CD14-positive monocyte (primary cell): ENCODE results near the gene NEMF. TPM values are rescaled to one million over a fixed set of nuclear protein-coding genes. Genes with fewer than 3 reads are reported as not detected.

Experiments used
- DNase-seq, 3 donors: peaks; one replicate each; pipeline ENCODE4 v3.0.0-alpha.2; 2011 to 2022
- H2AFZ ChIP-seq: 2 replicates; pipeline ENCODE4 v1.6.0; 2012; ENCODE audit warnings: mild to moderate bottlenecking, low read depth, low read length, inconsistent platforms; ENCODE audit not compliant: insufficient read depth, poor library complexity, severe bottlenecking
- H3K27ac ChIP-seq, 2 donors: 1 replicate in 1 of 2; 2 replicates in 1 of 2; pipeline ENCODE4 v1.5.1; 2012 to 2013; ENCODE audit warnings: low read length in 2 of 2, control low read depth in 1 of 2, inconsistent platforms in 1 of 2, low read depth in 1 of 2, mild to moderate bottlenecking in 1 of 2
- H3K27me3 ChIP-seq, 2 donors: one replicate each; pipeline versions ENCODE4 v1.6.0 to v1.6.1; 2011 to 2013; ENCODE audit warnings: low read length in 2 of 2; ENCODE audit not compliant: control insufficient read depth in 2 of 2, insufficient read depth in 2 of 2
- H3K36me3 ChIP-seq, 2 donors: replicated peaks in 1 of 2; 1 replicate in 1 of 2; 2 replicates in 1 of 2; pipeline versions ENCODE4 v1.5.1 to v1.6.1; 2012 to 2013; ENCODE audit warnings: low read length in 2 of 2, control low read depth in 1 of 2, inconsistent platforms in 1 of 2, mild to moderate bottlenecking in 1 of 2; ENCODE audit not compliant: insufficient read depth in 2 of 2, control insufficient read depth in 1 of 2
- H3K4me1 ChIP-seq, 2 donors: 1 replicate in 1 of 2; 2 replicates in 1 of 2; pipeline versions ENCODE4 v1.5.1 to v1.6.1; 2012 to 2013; ENCODE audit warnings: low read length in 2 of 2, control low read depth in 1 of 2, inconsistent platforms in 1 of 2, mild to moderate bottlenecking in 1 of 2, moderate library complexity in 1 of 2; ENCODE audit not compliant: insufficient read depth in 2 of 2, control insufficient read depth in 1 of 2
- H3K4me2 ChIP-seq: replicated peaks from 2 replicates; pipeline ENCODE3; 2012; ENCODE audit warnings: low read length, moderate library complexity, mild to moderate bottlenecking; ENCODE audit not compliant: poor library complexity, severe bottlenecking; ENCODE audit errors: extremely low read depth
- H3K4me3 ChIP-seq, 3 experiments: fragments of 200-600 bp in 1 of 3; sonication (generic) in 1 of 3; replicated peaks in 1 of 3; 1 replicate in 2 of 3; 2 replicates in 1 of 3; pipeline ENCODE4 v1.5.1; 2011 to 2013; ENCODE audit warnings: low read length in 3 of 3, mild to moderate bottlenecking in 3 of 3, control low read depth in 2 of 3, low read depth in 2 of 3, inconsistent platforms in 1 of 3, moderate library complexity in 1 of 3
- H3K79me2 ChIP-seq: 2 replicates; pipeline ENCODE4 v1.6.0; 2012; ENCODE audit warnings: mild to moderate bottlenecking, control low read depth, inconsistent platforms, low read length, moderate library complexity; ENCODE audit not compliant: insufficient read depth
- H3K9ac ChIP-seq: 2 replicates; pipeline ENCODE4 v1.6.0; 2017; ENCODE audit warnings: low read length, mild to moderate bottlenecking; ENCODE audit not compliant: insufficient read depth, poor library complexity, severe bottlenecking
- H3K9me3 ChIP-seq, 2 donors: replicated peaks in 1 of 2; 1 replicate in 1 of 2; 2 replicates in 1 of 2; pipeline versions ENCODE4 v1.5.1 to v1.6.1; 2012 to 2013; ENCODE audit warnings: low read length in 2 of 2, control low read depth in 1 of 2; ENCODE audit not compliant: control insufficient read depth in 1 of 2, insufficient read depth in 1 of 2
- H4K20me1 ChIP-seq: 2 replicates; pipeline ENCODE4 v1.6.0; 2012; ENCODE audit warnings: mild to moderate bottlenecking, low read length, control low read depth, moderate library complexity; ENCODE audit not compliant: insufficient read depth
- H3K27ac Mint-ChIP-seq, 7 donors: one replicate each; pipeline ENCODE4 v1.8.0; 2020; ENCODE audit warnings: mild to moderate bottlenecking in 7 of 7, mixed read lengths in 7 of 7, moderate library complexity in 6 of 7, inconsistent platforms in 2 of 7
- H3K27me3 Mint-ChIP-seq, 3 donors: one replicate each; pipeline ENCODE4 v1.8.0; 2021 to 2022; ENCODE audit warnings: low read depth in 3 of 3, mild to moderate bottlenecking in 3 of 3, mixed read lengths in 3 of 3, moderate library complexity in 3 of 3, inconsistent platforms in 1 of 3
- H3K36me3 Mint-ChIP-seq, 2 donors: one replicate each; pipeline ENCODE4 v1.8.0; 2020; ENCODE audit warnings: mixed read lengths in 2 of 2, inconsistent platforms in 1 of 2, mild to moderate bottlenecking in 1 of 2
- H3K4me1 Mint-ChIP-seq: one replicate; pipeline ENCODE4 v1.8.0; 2020; ENCODE audit warnings: mild to moderate bottlenecking, mixed read lengths
- H3K4me3 Mint-ChIP-seq, 2 donors: one replicate each; pipeline ENCODE4 v1.8.0; 2020; ENCODE audit warnings: mild to moderate bottlenecking in 2 of 2, mixed read lengths in 2 of 2, moderate library complexity in 1 of 2
- H3K9me3 Mint-ChIP-seq, 7 donors: one replicate each; pipeline ENCODE4 v1.8.0; 2020 to 2022; ENCODE audit warnings: mixed read lengths in 7 of 7, mild to moderate bottlenecking in 6 of 7, moderate library complexity in 6 of 7, inconsistent platforms in 2 of 7
- WGBS: methylation state at CpG from one replicate; pipeline ENCODE4 v1.1.5; 2013; ENCODE audit warnings: missing lambda C conversion rate; ENCODE audit not compliant: insufficient coverage; 5-methylcytosine and 5-hydroxymethylcytosine counted together
- intact Hi-C, 2 donors: fragments of 100-400 bp; cut with micrococcal nuclease; formaldehyde crosslinking; loops; one replicate each; pipeline versions ENCODE4 v1.15.0 to v1.15.1; 2023
- polyA plus RNA-seq, 3 donors: library from polyadenylated mRNA; depleted of rRNA in 1 of 3; unstranded in 2 of 3; stranded (reverse) in 1 of 3; fragments of 300-500 nt in 2 of 3; fragments of >200 nt in 1 of 3; fragmentation: Illumina TruSeq in 2 of 3; gene quantifications; 1 replicate in 2 of 3; 2 replicates in 1 of 3; pipeline ENCODE4 v1.2.3, GENCODE V29; 2012 to 2021
- TF ChIP-seq, protein P1 (sequence below): fragments of 200-600 bp; IDR thresholded peaks from one replicate; pipeline ENCODE4 v1.8.0; 2022; ENCODE audit warnings: antibody characterized with exemption, mild to moderate bottlenecking

The NEMF gene
- polyA plus RNA-seq, 3 donors: 18.3 to 27.6 (median 22.2) TPM

DNA sequence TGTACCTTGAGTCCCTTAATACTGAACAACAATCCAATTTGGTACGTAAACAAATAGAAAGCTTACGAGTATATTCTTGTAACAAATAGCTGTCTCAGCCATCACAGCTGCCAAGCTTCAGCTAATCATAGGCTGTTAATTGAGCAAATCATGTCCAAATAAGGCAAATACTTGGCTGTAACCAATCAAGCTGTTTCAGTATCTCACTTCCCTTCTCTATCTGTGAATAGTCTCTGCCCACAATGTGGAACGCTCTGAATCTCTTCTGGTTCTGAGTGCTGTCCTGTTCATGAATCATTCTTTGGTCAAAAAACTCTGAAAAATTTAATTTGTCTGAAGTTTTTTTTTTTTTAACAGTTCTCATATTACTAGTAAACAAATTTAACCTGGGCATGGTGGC, 5.8 kb upstream of the NEMF start:
- peak in 1 of 3 donors; percentile 14 for DNase-seq
- Mint-ChIP-seq H3K36me3 (no peaks in the 10 kb centered on the region), H3K4me1 (peaks cover 28% of the 10 kb centered on the region), H3K4me3 (no peak overlapping the region), H3K27ac (peak overlapping the region in 1 of 7 donors; percentile 54), H3K9me3 (peaks cover 0 to 7% (median 3%) of the 10 kb centered on the region in 7 donors), H3K27me3 (peaks cover 0 to 5% (median 0%) of the 10 kb centered on the region in 3 donors)
- no peaks in the 10 kb centered on the region for H3K36me3 ChIP-seq
- H3K4me3 ChIP-seq: no peak overlapping the region
- no peaks in the 10 kb centered on the region for H3K27me3 ChIP-seq
- no peaks in the 10 kb centered on the region for H4K20me1 ChIP-seq
- no peaks in the 10 kb centered on the region for H3K9me3 ChIP-seq
- H3K4me2 ChIP-seq: no peak overlapping the region
- peaks cover 2% of the 10 kb centered on the region for H3K79me2 ChIP-seq
- intact Hi-C loops: no loop called here
- H2AFZ ChIP-seq: no peak overlapping the region
- H3K9ac ChIP-seq: no peak overlapping the region
- H3K4me1 ChIP-seq: peaks cover 35 to 39% of the 10 kb centered on the region in 2 donors
- TF ChIP-seq, protein P1, sequence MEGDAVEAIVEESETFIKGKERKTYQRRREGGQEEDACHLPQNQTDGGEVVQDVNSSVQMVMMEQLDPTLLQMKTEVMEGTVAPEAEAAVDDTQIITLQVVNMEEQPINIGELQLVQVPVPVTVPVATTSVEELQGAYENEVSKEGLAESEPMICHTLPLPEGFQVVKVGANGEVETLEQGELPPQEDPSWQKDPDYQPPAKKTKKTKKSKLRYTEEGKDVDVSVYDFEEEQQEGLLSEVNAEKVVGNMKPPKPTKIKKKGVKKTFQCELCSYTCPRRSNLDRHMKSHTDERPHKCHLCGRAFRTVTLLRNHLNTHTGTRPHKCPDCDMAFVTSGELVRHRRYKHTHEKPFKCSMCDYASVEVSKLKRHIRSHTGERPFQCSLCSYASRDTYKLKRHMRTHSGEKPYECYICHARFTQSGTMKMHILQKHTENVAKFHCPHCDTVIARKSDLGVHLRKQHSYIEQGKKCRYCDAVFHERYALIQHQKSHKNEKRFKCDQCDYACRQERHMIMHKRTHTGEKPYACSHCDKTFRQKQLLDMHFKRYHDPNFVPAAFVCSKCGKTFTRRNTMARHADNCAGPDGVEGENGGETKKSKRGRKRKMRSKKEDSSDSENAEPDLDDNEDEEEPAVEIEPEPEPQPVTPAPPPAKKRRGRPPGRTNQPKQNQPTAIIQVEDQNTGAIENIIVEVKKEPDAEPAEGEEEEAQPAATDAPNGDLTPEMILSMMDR: no peak
- no peak overlapping the region for H3K27ac ChIP-seq
- 92% methylated on average over 2 of the region's 3 CpGs for WGBS

DNA sequence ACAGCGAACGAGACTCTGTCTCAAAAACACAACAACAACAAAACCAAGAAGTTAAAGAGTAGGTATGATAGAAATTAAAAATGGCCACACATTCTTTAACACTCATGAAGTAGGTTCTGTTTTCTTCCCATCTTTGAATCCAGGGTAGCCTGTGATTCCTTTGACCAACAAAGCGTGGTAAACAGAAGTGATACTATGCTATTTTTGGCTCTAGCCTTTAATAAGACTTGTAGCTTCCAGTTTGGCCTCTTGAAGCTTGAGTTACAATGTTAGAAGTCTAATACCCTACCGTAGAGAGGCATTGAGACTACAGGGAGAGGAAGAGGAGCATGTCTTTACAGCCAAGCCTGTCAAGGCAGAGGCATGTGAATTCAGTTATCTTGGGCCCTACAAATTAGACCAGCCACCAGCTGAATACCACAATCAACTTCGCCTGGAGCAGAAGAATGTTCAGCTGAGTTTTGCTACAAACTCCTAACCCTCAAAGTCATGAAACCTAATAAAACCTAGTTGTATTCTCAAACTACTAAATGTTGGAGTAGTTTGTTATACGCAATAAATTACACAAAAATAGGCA, 4.9 kb upstream of the NEMF start:
- Mint-ChIP-seq H3K9me3 (peaks cover 0 to 11% (median 3%) of the 10 kb centered on the region in 7 donors), H3K27me3 (peaks cover 0 to 3% (median 0%) of the 10 kb centered on the region in 3 donors), H3K36me3 (no peaks in the 10 kb centered on the region), H3K4me3 (no peak overlapping the region), H3K27ac (peak overlapping the region in 5 of 7 donors; percentile 35 to 70 (median 52)), H3K4me1 (peaks cover 32% of the 10 kb centered on the region)
- Histone ChIP-seq H3K27me3 (no peaks in the 10 kb centered on the region), H3K4me1 (peaks cover 35 to 38% of the 10 kb centered on the region in 2 donors), H3K9me3 (no peaks in the 10 kb centered on the region), H3K4me2 (no peak overlapping the region), H4K20me1 (no peaks in the 10 kb centered on the region), H3K4me3 (no peak overlapping the region), H3K36me3 (no peaks in the 10 kb centered on the region), H3K79me2 (peaks cover 3% of the 10 kb centered on the region), H2AFZ (no peak overlapping the region), H3K9ac (no peak overlapping the region), H3K27ac (peak overlapping the region; percentile 30 to 67)
- DNase-seq: no peak
- intact Hi-C loops: no loop called here
- no CpG with 5 or more reads among the region's 6 CpGs for WGBS
- TF ChIP-seq, protein P1: no peak
